Suprapubic skin (tissue), 4 donors: ENCODE measurements around the gene PGBD5. TPM values are rescaled to one million over a fixed set of nuclear protein-coding genes. Genes with fewer than 3 reads are reported as not detected.

ENCODE experiments used
- DNase-seq, 2 donors: peaks; one replicate each; pipeline ENCODE4 v3.0.0-alpha.2; 2019; ENCODE audit warnings: low spot score in 2 of 2
- H3K27ac ChIP-seq: fragments of 200-600 bp; sonication (generic); one replicate; pipeline ENCODE4 v1.5.1; 2019
- H3K27me3 ChIP-seq: fragments of 200-600 bp; sonication (generic); one replicate; pipeline ENCODE4 v1.5.1; 2019
- H3K36me3 ChIP-seq: fragments of 200-600 bp; sonication (generic); one replicate; pipeline ENCODE4 v1.5.1; 2019
- H3K4me1 ChIP-seq: fragments of 200-600 bp; sonication (generic); one replicate; pipeline ENCODE4 v1.5.1; 2019
- H3K4me3 ChIP-seq: fragments of 200-600 bp; sonication (generic); one replicate; pipeline ENCODE4 v1.5.1; 2019; ENCODE audit warnings: mild to moderate bottlenecking
- H3K9me3 ChIP-seq: fragments of 200-600 bp; sonication (generic); one replicate; pipeline ENCODE4 v1.5.1; 2019
- CTCF ChIP-seq, 2 donors: fragments of 200-600 bp in 1 of 2; fragments of 450-650 bp in 1 of 2; sonication (generic) in 1 of 2; IDR thresholded peaks; one replicate each; pipeline ENCODE4 v1.5.1; 2016 to 2019; ENCODE audit warnings: antibody characterized with exemption in 2 of 2, mild to moderate bottlenecking in 1 of 2, moderate library complexity in 1 of 2
- EP300 ChIP-seq: sonication (generic); formaldehyde crosslinking; IDR thresholded peaks from one replicate; pipeline ENCODE4 v1.6.1; 2017; ENCODE audit warnings: antibody characterized with exemption
- POLR2A ChIP-seq, 2 donors: fragments of 450-650 bp; IDR thresholded peaks; one replicate each; pipeline ENCODE4 v1.6.1; 2017; ENCODE audit warnings: antibody characterized with exemption in 2 of 2, mild to moderate bottlenecking in 2 of 2, moderate library complexity in 2 of 2
- POLR2AphosphoS5 ChIP-seq, 3 donors: sonication (generic); formaldehyde crosslinking; IDR thresholded peaks; one replicate each; pipeline ENCODE4 v1.6.1; 2017; ENCODE audit warnings: antibody characterized with exemption in 3 of 3
- WGBS: methylation state at CpG from one replicate; pipeline ENCODE4 v1.1.5; 2018; 5-methylcytosine and 5-hydroxymethylcytosine counted together
- total RNA-seq, 4 donors: library from RNA; depleted of rRNA; stranded (reverse); fragments of >200 nt; gene quantifications; one replicate each; pipeline ENCODE4 v1.1.0, GENCODE V29; 2016

Gene PGBD5
- total RNA-seq, 4 donors from 2014 or later, result 0.16 to 1.4 (median 0.51) TPM

- H3K4me3 ChIP-seq, result no peak overlapping the region
- H3K9me3 ChIP-seq, result no peaks in the 10 kb centered on the region
- peaks cover 7% of the 10 kb centered on the region for H3K4me1 ChIP-seq
- H3K36me3 ChIP-seq, result peaks cover 71% of the 10 kb centered on the region
- no peak for TF ChIP-seq POLR2A (IDR thresholded peaks at IDR 0.05)
- no peak for TF ChIP-seq POLR2AphosphoS5 (IDR thresholded peaks at IDR 0.05)
- no peak for TF ChIP-seq EP300
- no peak for TF ChIP-seq CTCF (IDR thresholded peaks at IDR 0.05)
- WGBS, result 95% methylated on average over 17 of the region's 17 CpGs
- DNase-seq, result peak; percentile 53 to 65
- H3K27me3 ChIP-seq, result no peaks in the 10 kb centered on the region
- H3K27ac ChIP-seq, result no peak overlapping the region
Measured at GRCh38 chr1:230265200-230266115, 160.7 kb downstream of the PGBD5 start.

Other genes starting within 250 kb of the PGBD5 start
- gene COG2, start 216.1 kb upstream of the PGBD5 start, total RNA-seq, result 10 to 100 TPM; 21.9 to 34.4 (median 23.8) TPM